HPDE6-E6E7 (cell line): ENCODE results near the gene MFNG.

Source experiments
- DNase-seq: peaks from one replicate; pipeline ENCODE4 v3.0.0; 2011; ENCODE audit warnings: missing footprints; ENCODE audit errors: extremely low spot score

Gene MFNG

DNA sequence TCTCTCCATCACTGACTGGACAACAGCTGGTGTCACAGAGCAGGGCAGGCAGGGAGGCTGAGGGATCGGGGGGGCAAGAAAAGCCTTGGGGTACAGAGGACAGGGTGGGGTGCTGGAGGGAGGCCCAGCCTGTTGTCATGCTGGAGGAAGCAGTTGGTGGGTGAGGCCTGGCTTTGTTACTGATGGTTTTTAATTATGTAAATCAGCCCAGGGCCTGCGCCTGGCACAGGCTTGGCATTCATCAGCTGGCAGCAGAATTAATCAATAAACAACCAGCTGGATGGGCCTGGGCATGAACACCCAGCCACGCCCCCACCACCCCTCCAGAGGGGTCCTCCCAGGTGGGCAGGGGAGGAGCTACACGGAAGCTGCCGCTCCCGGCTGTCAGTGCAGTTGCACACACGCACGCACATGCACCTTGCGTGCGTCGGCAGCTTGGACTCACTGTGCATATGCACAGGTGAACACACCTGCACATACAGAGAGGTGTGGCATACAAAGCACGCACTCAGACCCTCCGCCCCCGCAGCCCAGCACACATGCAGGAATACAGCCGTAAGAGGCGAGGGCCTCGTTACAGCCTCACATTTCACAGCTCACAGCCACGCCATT is 37.6 kb downstream of the MFNG start:
- no peak for DNase-seq

GRCh38 chr22:37445501-37445900 is 40.7 kb downstream of the MFNG start:
- DNase-seq: no peak

GRCh38 chr22:37443977-37444376 is 42.2 kb downstream of the MFNG start:
- DNase-seq: no peak

DNA sequence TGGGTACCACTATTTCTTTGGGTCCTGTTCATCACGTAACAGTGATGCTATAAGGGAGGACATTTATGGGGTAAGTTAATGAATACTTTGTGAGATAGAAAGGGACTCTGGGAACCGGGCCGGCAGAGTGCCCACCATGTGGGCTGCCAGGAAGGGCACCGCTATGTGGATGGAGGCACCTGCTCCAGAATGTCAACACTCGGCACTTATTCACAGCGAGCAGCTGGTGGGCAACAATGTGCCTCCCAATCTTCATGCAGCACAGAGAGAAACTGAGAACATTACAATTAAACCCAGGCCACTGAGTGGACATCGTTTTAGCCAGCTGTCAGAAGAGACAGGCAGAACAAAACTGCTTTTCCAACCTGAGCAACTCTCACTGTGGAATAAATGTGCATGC is 43.1 kb downstream of the MFNG start:
- no peak for DNase-seq

DNA sequence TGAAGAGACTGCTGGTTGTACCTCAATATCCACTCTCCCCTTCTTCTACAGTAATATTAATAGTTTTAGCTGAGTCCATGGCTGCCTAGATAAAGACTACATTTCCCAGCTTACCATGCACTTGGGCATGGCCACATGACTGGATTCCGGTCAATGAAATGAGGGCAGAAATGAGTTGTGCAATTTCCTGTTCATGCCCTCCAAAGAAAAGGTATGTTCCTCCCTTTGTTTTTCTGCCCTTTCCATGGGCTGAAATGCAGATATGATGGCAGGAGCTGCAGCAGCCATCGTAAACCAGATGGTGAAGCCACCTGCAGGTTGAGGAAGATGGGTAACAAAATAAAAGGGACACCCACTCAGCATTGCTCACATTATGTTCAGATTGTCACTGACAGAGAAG is 43.6 kb downstream of the MFNG start:
- DNase-seq: no peak

GRCh38 chr22:37442135-37442534 is 44.0 kb downstream of the MFNG start:
- DNase-seq: no peak

DNA sequence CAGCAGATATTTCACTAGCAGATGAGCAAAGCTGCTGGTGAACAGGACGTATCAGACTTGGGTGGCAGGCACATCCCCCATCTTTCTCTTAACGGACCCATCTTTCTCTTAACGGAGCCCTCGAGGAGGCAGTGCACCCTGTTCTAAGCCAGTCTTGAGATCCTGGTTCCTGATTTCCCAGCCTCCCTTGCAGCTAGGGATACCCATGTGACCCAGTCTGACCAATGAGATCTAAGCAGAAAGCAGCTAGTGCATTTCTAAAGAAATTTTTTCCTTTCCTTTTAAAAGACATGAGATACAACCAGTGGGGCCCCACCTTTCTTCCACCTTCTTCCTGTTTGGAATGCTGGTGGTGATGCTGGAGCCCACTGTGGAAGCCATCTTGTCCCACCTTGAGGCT is 45.3 kb downstream of the MFNG start:
- no peak for DNase-seq

- DNase-seq: no peak
Observed at GRCh38 chr22:37439347-37439746, 46.8 kb downstream of the MFNG start.

GRCh38 chr22:37435970-37436603 is 50.1 kb downstream of the MFNG start:
- no peak for DNase-seq

- no peak for DNase-seq
Observed at GRCh38 chr22:37433786-37434185, 52.4 kb downstream of the MFNG start.

- DNase-seq: no peak
Observed at GRCh38 chr22:37432708-37433054, 53.5 kb downstream of the MFNG start.

DNA sequence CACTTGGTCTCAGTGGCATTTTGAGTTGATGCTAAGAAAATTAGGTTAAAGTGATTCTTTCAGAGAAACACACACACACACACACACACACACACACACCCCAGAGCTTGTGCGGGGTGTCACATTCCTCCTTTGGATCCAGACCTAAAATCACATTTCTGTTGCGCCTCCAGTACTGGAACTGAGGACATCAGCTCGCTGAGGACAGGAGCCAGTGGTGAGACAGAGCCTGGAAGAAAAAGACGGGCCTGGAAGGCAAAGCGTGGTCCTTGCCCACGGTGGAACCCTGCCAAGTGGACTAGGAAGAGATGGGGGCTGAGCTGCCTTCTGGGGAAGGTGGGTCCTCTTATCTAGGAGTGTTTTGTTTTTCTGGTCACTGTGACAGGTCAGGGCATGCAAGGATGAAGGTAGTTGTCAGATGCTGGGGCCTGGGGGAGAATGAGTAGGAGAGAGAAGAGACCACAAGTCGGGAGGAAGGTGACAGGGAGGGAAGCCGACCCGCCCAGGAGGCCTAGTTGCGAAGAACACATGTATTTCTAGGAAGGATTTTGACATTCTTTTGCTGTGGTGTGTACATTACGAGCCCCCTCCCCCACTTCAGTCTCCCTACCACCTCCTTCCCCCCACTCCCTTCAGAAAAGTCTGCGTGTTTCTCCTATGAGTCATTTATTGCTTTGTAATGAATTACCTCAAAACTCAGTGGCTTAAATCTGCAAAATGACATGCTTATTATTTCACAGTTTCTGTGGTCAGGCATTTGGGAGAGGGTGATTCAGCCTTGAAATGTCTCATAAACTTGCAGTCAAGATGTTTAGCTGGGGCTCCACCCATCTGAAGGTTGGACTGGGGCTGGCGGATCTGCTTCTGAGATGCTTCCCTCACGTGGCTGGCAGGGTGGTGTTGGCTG is 54.1 kb downstream of the MFNG start:
- DNase-seq: peak; percentile 87

DNA sequence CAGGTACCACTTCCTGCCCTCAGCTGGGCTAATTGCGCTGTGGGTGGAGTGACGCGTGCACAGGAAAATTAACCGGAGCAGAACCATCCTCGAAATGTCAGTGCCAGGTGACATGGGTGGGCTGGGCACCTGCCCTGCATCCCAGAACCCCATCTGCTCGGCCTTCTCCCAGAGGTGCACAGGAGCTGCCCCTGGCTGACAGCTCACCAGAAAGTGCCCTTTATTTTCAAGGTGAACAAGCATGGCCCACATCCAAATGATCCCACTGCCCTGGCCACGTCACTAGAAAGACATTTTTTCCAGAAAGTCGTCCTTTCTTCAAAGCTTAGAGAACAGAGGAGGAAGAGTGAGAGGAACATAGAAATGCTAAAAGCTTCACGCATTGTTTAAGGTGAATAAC is 54.8 kb downstream of the MFNG start:
- DNase-seq: no peak

GRCh38 chr22:37430941-37431340 is 55.2 kb downstream of the MFNG start:
- DNase-seq: no peak

DNA sequence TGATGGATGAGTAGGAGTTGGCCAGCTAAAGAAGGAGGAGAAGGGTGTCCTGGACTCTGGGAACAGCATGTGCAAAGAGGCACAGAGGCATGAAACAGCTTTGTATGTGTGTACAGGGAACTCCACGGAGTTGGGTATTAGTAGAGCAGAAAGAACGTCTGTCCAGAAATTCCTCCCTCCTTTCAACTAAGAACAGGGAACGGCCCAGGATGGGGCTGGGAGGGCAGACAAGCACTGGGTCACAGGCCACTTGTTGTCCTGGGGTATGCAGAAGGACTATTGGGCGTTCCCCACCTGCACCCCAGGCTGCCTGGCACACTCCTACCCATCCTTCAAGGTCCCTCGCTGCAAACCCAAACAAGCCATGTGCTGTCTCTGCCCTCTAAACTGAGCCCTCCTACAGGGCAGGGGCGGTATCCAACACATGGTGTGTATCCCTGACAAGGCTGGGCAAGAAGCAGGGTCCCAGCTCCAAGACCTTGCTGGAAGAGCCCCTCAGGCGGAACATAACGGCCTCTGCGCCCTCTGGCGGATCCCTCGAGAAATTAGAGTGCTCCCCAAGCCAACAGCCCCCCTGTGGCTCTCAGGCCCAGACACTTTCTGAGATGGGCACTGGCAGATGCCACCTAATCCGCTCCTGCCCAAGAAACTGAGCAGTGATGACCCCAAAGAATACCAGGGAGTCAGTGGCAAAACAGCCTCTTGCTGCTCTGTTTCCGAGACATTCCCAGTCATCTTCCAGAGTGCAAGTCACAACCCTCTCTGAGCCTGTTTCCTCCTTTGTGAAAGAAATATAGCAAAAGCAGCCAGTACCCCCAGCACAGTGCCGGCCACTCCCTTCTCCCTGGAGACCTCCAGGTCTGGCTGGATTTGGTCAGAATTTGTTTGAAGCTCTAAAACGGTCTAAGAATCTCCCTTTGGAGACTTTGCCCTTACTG is 57.3 kb downstream of the MFNG start:
- no peak for DNase-seq

GRCh38 chr22:37427711-37428635 is 58.2 kb downstream of the MFNG start:
- DNase-seq: no peak

DNA sequence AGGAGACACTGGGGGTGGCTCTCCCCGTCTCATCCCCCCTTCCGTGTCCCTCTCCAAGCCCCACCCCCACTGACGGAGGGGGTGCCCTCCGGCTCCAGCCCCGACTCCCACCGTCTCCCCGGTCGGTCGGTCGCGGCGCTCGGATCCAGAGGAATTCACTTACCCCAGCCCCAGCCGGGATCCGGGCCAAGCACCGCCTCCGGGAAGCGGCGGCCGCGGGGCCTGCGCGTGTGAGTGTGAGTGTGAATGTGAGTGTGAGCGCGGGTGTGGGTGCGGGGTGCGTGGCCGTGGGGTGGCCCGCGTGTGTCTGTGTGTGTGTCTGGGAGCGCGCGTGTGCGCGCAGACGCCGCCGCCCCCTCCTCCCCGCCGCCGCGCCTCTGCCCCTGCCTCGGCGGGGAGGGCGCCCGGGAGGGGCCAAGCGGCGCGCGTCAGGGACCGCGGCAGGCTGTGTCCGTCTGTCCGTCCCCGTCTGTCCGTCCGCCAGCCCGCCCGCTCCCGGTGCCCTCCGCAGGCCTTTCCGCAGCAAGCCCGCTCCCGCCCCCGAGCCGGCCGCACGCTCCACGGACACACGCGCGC is 59.0 kb downstream of the MFNG start, which contains the start of gene ELFN2:
ELFN2 (minus strand) TSS at position 345 of the 576 bp plus-strand sequence. CDS start 51,945 bp downstream, outside the sequence.
- no peak for DNase-seq

DNA sequence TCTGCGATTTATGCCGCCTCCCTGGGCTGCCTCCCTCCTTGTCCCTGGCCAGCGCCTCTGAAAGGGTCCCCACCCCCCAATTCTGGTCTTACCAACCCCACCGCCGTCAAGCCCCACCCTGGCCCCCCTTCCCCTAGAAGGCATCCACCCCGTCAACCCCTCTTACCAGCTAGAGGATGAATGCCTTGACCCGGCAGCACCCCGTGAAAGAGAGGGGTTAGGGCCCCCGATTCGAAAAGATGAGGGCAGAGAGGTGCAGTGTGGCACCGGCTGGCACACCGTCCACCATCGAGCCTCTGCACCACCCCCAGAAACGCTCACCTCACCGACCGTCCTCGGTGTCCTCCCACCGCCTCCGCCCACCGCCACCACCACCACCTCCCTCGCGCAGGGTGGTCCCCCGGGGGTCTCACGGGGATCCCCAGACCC is 59.5 kb downstream of the MFNG start:
- no peak for DNase-seq

- no peak for DNase-seq
Observed at GRCh38 chr22:37425800-37426705, 60.1 kb downstream of the MFNG start.
